GM12874 (cell line): ENCODE data around the gene SLC16A5.
A peak's percentile ranks its signal among the peaks of the same experiment; 100 is the strongest.

Source experiments
- CTCF ChIP-seq: IDR thresholded peaks from 2 replicates; pipeline ENCODE4 v1.5.1; 2011; ENCODE audit warnings: low read depth, mild to moderate bottlenecking, control low read depth, low read length, moderate library complexity; ENCODE audit not compliant: insufficient read depth

Gene SLC16A5

GRCh38 chr17:75113798-75114551 is 26.2 kb downstream of the SLC16A5 start:
- peak; percentile 85 for TF ChIP-seq CTCF

GRCh38 chr17:75114552-75115314 is 27.0 kb downstream of the SLC16A5 start:
- no peak for TF ChIP-seq CTCF

GRCh38 chr17:75115555-75115954 is 27.8 kb downstream of the SLC16A5 start:
- no peak for TF ChIP-seq CTCF

- no peak for TF ChIP-seq CTCF
These were observed 29.0 kb downstream of the SLC16A5 start for GRCh38 chr17:75116737-75117136.

GRCh38 chr17:75118307-75118706 is 30.6 kb downstream of the SLC16A5 start:
- TF ChIP-seq CTCF = no peak

- TF ChIP-seq CTCF = no peak
These were observed 36.5 kb downstream of the SLC16A5 start for GRCh38 chr17:75124041-75124818.

- no peak for TF ChIP-seq CTCF
These were observed 37.0 kb downstream of the SLC16A5 start for GRCh38 chr17:75124819-75125162.
